Caco-2 (cell line): ENCODE measurements around the gene G2E3. TPM values are rescaled to one million over a fixed set of nuclear protein-coding genes. Genes with fewer than 3 reads are reported as not detected.
A peak's percentile ranks its signal among the peaks of the same experiment; 100 is the strongest.

Experiments used
- BruUV-seq: library from RNA; stranded (reverse); fragments of 400-500 nt; replicated peaks from 2 replicates; lab custom pipeline; 2021; lab: Mats Ljungman, UMichigan
- CTCF ChIA-PET: fragments of 300-600 bp; sonication (Branson Sonifier 250); formaldehyde crosslinking; loops from one replicate; lab custom pipeline; 2022; ENCODE audit warnings: antibody characterized with exemption; lab: Charles Lee
- POLR2A ChIA-PET: fragments of 300-600 bp; sonication (Branson Sonifier 250); formaldehyde crosslinking; loops from one replicate; lab custom pipeline; 2022; ENCODE audit warnings: antibody characterized with exemption; lab: Charles Lee
- DNase-seq, 2 experiments: peaks; one replicate each; pipeline versions ENCODE4 v3.0.0 to v3.0.0-alpha.2; 2020 to 2022
- H3K27me3 ChIP-seq: replicated peaks from 2 replicates; pipeline ENCODE4 v1.6.0; 2011; ENCODE audit warnings: low read length; ENCODE audit not compliant: control insufficient read depth, insufficient read depth
- H3K36me3 ChIP-seq: 2 replicates; pipeline ENCODE4 v1.5.1; 2011; ENCODE audit warnings: low read length; ENCODE audit not compliant: control insufficient read depth, insufficient read depth
- H3K4me1 ChIP-seq: fragments of 250-450 bp; sonication (Bioruptor Pico); 2 replicates; pipeline ENCODE4 v1.5.1; 2020; ENCODE audit warnings: mild to moderate bottlenecking
- H3K4me3 ChIP-seq: 2 replicates; pipeline ENCODE4 v1.5.1; 2011; ENCODE audit warnings: low read depth, mild to moderate bottlenecking, control low read depth, low read length
- H3K9me3 ChIP-seq: fragments of 250-450 bp; sonication (Bioruptor Pico); 2 replicates; pipeline ENCODE4 v1.5.1; 2020; ENCODE audit warnings: mild to moderate bottlenecking, moderate library complexity
- H3K27ac Mint-ChIP-seq: one replicate; pipeline ENCODE4 v1.8.0; 2022; ENCODE audit warnings: mixed read lengths; ENCODE audit not compliant: unreplicated experiment
- H3K27me3 Mint-ChIP-seq: one replicate; pipeline ENCODE4 v1.8.0; 2022; ENCODE audit warnings: mixed read lengths; ENCODE audit not compliant: insufficient read depth, unreplicated experiment
- H3K36me3 Mint-ChIP-seq: one replicate; pipeline ENCODE4 v1.8.0; 2022; ENCODE audit warnings: mild to moderate bottlenecking, mixed read lengths; ENCODE audit not compliant: insufficient read depth, unreplicated experiment
- H3K4me1 Mint-ChIP-seq: one replicate; pipeline ENCODE4 v1.8.0; 2022; ENCODE audit warnings: low read depth, mixed read lengths; ENCODE audit not compliant: unreplicated experiment
- H3K4me3 Mint-ChIP-seq: one replicate; pipeline ENCODE4 v1.8.0; 2022; ENCODE audit warnings: mild to moderate bottlenecking, moderate library complexity, mixed read lengths; ENCODE audit not compliant: unreplicated experiment
- H3K9me3 Mint-ChIP-seq: one replicate; pipeline ENCODE4 v1.8.0; 2022; ENCODE audit warnings: mixed read lengths; ENCODE audit not compliant: unreplicated experiment
- intact Hi-C: fragments of 100-400 bp; cut with micrococcal nuclease; formaldehyde crosslinking; loops from one replicate; pipeline ENCODE4 v1.10.0; 2022; ENCODE audit not compliant: unreplicated experiment
- total RNA-seq: library from RNA; stranded (reverse); gene quantifications from 2 replicates; pipeline ENCODE4 v1.2.3, GENCODE V29; 2022
- TF ChIP-seq, protein P1 (sequence below), 2 experiments: fragments of 200-600 bp in 1 of 2; IDR thresholded peaks; 1 replicate in 1 of 2; 2 replicates in 1 of 2; pipeline versions ENCODE4 v1.5.1 to v1.8.0; 2011 to 2022; ENCODE audit warnings: antibody characterized with exemption in 1 of 2, control low read depth in 1 of 2, inconsistent platforms in 1 of 2, low read depth in 1 of 2, low read length in 1 of 2, mild to moderate bottlenecking in 1 of 2, moderate library complexity in 1 of 2; ENCODE audit not compliant: insufficient read depth in 1 of 2, severe bottlenecking in 1 of 2, unreplicated experiment in 1 of 2

The G2E3 gene
- total RNA-seq, 1 experiment from 2014 or later = 25.1 TPM

DNA sequence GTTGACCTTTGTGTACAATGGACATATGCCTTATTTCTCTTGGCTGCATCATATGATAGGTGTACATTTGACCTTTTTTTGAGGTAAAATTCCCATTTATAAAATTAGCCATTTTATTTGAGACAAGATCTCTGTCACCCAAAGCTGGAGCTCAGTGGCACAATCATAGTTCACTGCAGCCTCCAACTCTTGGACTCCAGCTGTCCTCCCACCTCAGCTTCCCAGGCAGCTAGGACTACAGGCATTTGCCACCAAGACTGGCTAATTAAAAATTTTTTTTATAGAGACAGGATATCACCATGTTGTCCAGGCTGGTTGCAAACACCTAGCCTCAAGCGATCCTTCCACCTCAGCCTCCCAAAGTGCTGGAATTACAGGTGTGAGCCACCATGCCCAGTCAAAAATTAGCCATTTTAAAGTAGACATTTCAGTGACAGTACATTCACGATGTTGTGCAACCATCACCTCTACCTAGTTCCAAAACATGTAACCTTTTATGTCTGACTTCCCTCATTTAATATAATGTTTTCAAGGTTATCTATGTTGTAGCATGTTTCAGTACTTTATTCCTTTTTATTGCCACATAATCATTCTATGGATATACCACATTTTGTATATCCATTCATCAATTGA lies 5.4 kb downstream of the G2E3 start:
- Mint-ChIP-seq H3K4me3 (no peak overlapping the region), H3K36me3 (peaks cover 23% of the 10 kb centered on the region), H3K4me1 (peaks cover 35% of the 10 kb centered on the region), H3K27ac (no peak overlapping the region), H3K27me3 (no peaks in the 10 kb centered on the region), H3K9me3 (no peaks in the 10 kb centered on the region)
- no TSS peak for BruUV-seq
- H3K27me3 ChIP-seq = no peaks in the 10 kb centered on the region
- no peak overlapping the region for H3K4me3 ChIP-seq
- no peak for DNase-seq
- intact Hi-C loops = no loop called here
- H3K9me3 ChIP-seq = no peaks in the 10 kb centered on the region
- H3K36me3 ChIP-seq = no peaks in the 10 kb centered on the region
- POLR2A ChIA-PET = interaction anchor here (0.7 kb wide), 1 partner anchor 331 kb away, joined by 4 read pairs; no protein-coding TSS in a partner anchor
- TF ChIP-seq, protein P1, sequence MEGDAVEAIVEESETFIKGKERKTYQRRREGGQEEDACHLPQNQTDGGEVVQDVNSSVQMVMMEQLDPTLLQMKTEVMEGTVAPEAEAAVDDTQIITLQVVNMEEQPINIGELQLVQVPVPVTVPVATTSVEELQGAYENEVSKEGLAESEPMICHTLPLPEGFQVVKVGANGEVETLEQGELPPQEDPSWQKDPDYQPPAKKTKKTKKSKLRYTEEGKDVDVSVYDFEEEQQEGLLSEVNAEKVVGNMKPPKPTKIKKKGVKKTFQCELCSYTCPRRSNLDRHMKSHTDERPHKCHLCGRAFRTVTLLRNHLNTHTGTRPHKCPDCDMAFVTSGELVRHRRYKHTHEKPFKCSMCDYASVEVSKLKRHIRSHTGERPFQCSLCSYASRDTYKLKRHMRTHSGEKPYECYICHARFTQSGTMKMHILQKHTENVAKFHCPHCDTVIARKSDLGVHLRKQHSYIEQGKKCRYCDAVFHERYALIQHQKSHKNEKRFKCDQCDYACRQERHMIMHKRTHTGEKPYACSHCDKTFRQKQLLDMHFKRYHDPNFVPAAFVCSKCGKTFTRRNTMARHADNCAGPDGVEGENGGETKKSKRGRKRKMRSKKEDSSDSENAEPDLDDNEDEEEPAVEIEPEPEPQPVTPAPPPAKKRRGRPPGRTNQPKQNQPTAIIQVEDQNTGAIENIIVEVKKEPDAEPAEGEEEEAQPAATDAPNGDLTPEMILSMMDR (IDR thresholded peaks at IDR 0.05; ENCODE audit: insufficient read depth in 1 of 2, low read depth in 1 of 2, low read length in 1 of 2, severe bottlenecking in 1 of 2, unreplicated experiment in 1 of 2) = no peak
- peaks cover 12% of the 10 kb centered on the region for H3K4me1 ChIP-seq
- CTCF ChIA-PET = no interaction called here

DNA sequence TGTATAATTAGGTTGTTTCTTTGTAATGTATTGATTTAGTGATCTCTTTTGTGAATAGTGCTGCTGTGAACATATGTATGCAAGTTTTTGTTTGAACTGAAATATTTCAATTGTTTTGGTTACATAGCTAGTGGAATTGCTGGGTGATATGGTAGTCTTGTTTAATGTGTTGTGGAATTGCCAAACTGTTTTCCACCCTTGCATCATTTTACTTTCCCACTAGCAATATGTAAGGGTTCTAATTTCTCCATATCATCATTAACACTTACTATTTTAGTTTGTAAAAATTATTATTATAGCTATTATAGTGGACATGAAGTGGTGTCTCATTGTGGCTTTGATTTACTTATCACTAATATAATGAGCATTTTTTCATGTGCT lies 5.9 kb downstream of the G2E3 start:
- H3K4me3 Mint-ChIP-seq = no peak overlapping the region
- DNase-seq = no peak
- no TSS peak for BruUV-seq
- no peaks in the 10 kb centered on the region for H3K9me3 Mint-ChIP-seq
- Histone ChIP-seq H3K36me3 (no peaks in the 10 kb centered on the region), H3K4me1 (peaks cover 17% of the 10 kb centered on the region), H3K9me3 (no peaks in the 10 kb centered on the region), H3K27me3 (no peaks in the 10 kb centered on the region), H3K4me3 (no peak overlapping the region)
- peaks cover 40% of the 10 kb centered on the region for H3K4me1 Mint-ChIP-seq
- TF ChIP-seq, protein P1 (IDR thresholded peaks at IDR 0.05; ENCODE audit: insufficient read depth in 1 of 2, low read depth in 1 of 2, low read length in 1 of 2, severe bottlenecking in 1 of 2, unreplicated experiment in 1 of 2) = no peak
- H3K27me3 Mint-ChIP-seq = no peaks in the 10 kb centered on the region
- CTCF ChIA-PET = no interaction called here
- peaks cover 23% of the 10 kb centered on the region for H3K36me3 Mint-ChIP-seq
- no peak overlapping the region for H3K27ac Mint-ChIP-seq
- POLR2A ChIA-PET = no interaction called here
- intact Hi-C loops = no loop called here

DNA sequence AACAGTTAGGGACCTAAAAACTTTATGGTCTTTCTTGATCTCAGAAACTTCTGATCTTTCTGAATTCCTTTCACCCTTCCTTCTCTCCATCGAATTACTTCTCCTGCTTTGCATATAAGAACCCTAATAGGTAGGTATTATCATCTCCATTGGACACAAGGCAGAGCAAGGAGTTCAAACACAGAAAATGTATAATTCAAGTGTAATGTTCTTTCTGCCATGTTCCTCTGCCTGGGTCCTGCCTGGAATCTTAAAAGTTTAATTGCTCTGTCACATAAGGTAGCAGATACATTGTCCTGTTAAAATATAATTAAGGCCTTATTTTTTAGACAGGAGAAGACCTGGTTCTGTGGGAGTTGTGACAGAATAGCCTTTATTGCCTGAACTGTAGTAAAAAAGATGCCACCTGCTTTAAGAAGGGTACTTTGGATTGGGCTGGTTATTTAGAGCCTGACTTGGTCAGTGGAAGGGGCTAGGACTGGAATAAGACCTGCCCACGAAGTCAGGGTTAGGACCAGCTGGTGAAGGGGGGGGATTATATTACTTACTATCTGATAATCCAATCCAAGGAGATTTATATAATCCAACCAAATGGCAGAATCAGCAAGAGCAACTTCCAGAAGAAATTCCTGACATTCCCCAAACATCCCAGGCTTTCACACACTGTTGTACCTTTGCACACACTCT lies 10.4 kb downstream of the G2E3 start:
- Histone ChIP-seq H3K36me3 (no peaks in the 10 kb centered on the region), H3K4me3 (no peak overlapping the region), H3K4me1 (peaks cover 14% of the 10 kb centered on the region), H3K27me3 (no peaks in the 10 kb centered on the region), H3K9me3 (no peaks in the 10 kb centered on the region)
- intact Hi-C loops = no loop called here
- H3K9me3 Mint-ChIP-seq = no peaks in the 10 kb centered on the region
- ChIA-PET POLR2A (no interaction called here), CTCF (no interaction called here)
- no TSS peak for BruUV-seq
- H3K4me1 Mint-ChIP-seq = peaks cover 36% of the 10 kb centered on the region
- TF ChIP-seq, protein P1 (IDR thresholded peaks at IDR 0.05; ENCODE audit: insufficient read depth in 1 of 2, low read depth in 1 of 2, low read length in 1 of 2, severe bottlenecking in 1 of 2, unreplicated experiment in 1 of 2) = no peak
- H3K36me3 Mint-ChIP-seq = peaks cover 5% of the 10 kb centered on the region
- no peaks in the 10 kb centered on the region for H3K27me3 Mint-ChIP-seq
- H3K4me3 Mint-ChIP-seq = peak overlapping the region; percentile 3
- no peak for DNase-seq
- H3K27ac Mint-ChIP-seq = peak overlapping the region; percentile 46
